Mononuclear cell (primary cell): ENCODE data around the gene TPRG1L. TPM values are rescaled to one million over a fixed set of nuclear protein-coding genes. Genes with fewer than 3 reads are reported as not detected.

Experiments used
- H3K27me3 ChIP-seq: 2 replicates; pipeline ENCODE4 v1.6.0; 2011; ENCODE audit warnings: low read length, control low read depth; ENCODE audit not compliant: insufficient read depth
- H3K4me1 ChIP-seq: 2 replicates; pipeline ENCODE4 v1.5.1; 2011; ENCODE audit warnings: mild to moderate bottlenecking, low read length, control low read depth; ENCODE audit not compliant: insufficient read depth
- H3K4me3 ChIP-seq: 2 replicates; pipeline ENCODE4 v1.5.1; 2011; ENCODE audit warnings: mild to moderate bottlenecking, low read length, moderate library complexity
- H3K9me3 ChIP-seq: 2 replicates; pipeline ENCODE4 v1.5.1; 2011; ENCODE audit warnings: low read depth, mild to moderate bottlenecking, control low read depth, low read length
- total RNA-seq: library from RNA; depleted of rRNA; stranded (reverse); fragments of >200 nt; gene quantifications from one replicate; pipeline ENCODE4 v1.2.3, GENCODE V29; 2012

Gene TPRG1L
- total RNA-seq, 1 donor: 27.5 TPM

DNA sequence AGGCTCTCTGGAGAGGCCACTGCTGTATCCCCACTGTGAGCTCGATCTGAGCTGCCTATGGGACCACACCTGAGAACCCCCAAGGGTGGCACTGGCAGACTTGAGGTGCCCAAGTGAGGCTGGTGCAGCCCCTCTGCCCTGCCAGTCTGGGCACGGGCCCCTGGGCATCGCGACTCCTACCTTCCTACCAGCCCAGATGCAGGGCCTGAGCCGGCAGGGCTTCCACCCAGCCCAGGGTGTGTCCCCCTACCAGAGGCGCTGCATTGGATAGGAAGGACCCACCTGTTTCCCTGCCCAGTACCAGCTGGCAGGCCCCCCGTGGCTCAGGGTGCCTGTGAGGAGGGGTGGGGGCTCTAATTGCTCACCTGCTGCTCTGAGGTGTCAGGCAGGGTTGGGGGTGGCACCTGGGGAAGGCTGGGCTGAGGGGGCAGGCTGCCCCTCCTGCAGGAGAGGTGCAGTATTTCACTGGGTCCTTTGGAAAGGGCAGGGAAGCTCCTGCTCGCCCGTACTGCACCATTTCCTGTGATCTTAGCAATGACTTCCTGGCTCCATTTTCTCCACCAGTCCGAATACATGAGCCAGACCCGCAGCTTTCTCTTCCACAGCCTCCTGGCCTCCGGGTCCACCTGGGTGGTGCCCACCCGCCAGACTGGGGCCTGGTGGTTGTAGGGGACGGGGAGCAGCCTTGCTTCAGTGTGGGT is 39.3 kb downstream of the TPRG1L start:
- Histone ChIP-seq H3K9me3 (no peaks in the 10 kb centered on the region), H3K27me3 (no peaks in the 10 kb centered on the region), H3K4me1 (peaks cover 36% of the 10 kb centered on the region), H3K4me3 (no peak overlapping the region)

DNA sequence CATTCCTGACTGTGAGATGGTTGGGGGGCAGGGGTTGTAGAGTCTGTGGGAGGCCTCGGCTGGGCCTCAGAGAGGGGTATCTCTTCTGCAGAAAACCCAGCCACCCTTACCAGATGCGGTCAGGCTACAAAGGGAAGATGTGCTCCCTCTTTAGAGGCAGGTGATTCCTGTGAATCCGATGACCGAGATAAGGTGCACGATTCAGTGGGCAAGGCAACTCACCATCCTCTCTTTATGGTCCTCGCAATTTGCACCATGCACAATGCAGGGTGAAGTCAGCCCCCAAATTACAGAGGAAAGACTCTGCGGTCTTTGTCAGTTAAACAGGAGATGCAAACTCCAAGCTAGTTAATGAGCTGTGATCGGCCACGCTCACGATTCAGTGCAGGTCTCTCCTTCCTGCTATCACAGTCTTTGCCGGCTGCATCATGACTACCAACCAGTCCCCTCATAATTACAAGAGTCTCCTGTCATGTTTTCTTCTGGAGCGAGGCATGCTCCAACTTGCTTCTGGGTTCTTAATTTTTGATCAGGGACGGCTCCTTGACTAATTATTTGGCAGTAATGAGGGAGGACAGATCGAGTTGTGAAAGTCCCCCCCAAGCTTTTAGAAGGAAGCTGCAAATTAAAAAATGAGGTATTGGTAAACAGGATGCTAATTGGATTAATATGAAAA is 40.0 kb downstream of the TPRG1L start:
- Histone ChIP-seq H3K9me3 (no peaks in the 10 kb centered on the region), H3K4me3 (no peak overlapping the region), H3K4me1 (peaks cover 40% of the 10 kb centered on the region), H3K27me3 (no peaks in the 10 kb centered on the region)

DNA sequence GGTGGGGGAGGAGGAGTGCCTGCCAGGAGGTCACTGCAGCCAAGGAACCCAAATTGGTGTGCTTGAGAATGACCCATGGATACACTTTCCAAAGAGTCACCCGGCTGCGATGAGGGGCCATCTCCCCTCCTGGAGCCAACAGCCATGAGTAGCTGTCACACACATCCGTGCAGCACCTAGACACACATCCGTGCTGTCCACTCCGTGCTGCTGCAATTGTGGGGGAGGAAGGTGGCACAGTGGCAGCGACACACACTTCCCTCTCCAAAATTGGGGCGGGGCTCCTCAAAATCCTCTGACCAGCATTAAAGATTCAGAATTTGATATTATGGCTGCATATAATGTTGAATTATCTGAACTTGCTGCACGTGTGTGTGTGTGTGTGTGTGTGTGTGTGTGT is 43.3 kb downstream of the TPRG1L start:
- Histone ChIP-seq H3K9me3 (no peaks in the 10 kb centered on the region), H3K27me3 (no peaks in the 10 kb centered on the region), H3K4me1 (peaks cover 40% of the 10 kb centered on the region), H3K4me3 (no peak overlapping the region)

DNA sequence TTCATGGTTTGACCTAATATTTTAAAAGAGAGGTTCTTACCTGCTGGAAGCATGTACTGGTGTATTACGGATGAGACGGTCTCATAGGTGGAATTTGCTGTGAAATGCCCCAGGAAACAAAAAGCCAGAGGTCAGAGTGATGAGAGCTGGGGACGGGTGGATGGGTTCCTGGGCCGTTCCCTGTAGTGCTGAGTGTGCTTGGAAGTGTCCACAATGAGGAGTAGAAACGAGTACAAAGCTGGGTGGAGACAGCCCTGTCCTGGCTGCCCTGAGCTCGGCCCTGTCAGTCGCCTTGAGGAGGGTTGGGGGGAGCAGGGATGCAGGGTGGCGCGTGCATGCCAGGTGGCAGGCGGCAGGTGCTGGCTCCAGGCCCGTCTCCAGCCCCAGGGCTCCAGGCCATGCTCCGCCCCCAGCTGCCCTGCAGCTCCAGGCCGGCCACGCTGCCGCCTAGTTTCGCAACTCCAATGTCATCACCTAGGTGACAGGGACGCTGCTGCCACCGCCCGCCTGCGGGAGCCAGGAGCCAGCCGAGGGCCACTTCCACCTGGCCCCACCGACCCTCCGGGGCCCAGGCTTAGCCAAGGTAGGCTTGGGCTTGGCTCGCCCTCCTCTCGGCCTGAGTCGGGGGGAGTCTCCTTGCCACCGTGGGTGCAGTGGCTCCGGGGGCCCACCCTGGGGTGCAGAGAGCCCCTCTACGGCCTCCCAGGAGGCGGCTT is 43.9 kb downstream of the TPRG1L start:
- Histone ChIP-seq H3K27me3 (no peaks in the 10 kb centered on the region), H3K4me1 (peaks cover 40% of the 10 kb centered on the region), H3K4me3 (no peak overlapping the region), H3K9me3 (no peaks in the 10 kb centered on the region)

DNA sequence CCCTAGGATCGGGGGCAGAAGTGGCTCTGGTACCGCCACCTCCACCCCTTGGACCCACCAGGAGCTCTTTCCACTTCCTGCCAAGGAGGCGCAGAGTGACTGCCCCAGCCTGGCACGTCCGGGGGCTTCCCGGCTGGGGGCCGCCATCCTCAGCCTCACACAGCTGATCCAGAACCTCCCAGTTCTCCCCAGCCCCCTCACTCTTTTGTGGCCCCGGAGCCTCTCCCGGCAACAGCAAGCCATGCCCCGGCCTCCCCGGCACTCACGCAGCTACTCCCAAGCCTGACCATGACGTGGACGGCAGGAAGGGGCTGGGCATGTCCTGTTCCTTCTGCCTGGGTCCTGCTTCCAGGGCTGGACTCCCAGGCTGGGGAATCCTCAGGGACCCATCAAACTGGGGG is 44.6 kb downstream of the TPRG1L start:
- H3K9me3 ChIP-seq: no peaks in the 10 kb centered on the region

DNA sequence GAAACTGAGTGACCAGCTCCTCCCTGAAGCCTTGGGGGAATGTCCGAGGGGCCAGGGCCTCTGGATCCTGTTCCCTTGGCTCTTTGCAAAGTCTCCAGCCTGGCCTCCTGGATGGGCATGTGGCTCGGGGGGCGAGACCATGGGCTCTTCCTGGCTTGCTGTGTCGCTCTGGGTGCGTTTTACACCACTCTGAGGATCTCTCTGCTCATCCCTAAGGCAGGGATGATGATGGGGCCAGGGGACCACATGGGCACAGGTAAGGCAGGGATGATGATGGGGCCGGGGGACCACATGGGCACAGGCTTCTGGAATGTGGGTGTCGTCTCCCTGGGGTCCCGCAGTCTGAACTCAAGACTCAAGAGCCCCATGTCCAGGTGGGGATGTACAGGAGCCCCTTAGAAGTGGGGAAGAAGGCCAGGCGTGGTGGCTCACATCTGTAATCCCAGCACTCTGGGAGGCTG is 45.2 kb downstream of the TPRG1L start:
- no peaks in the 10 kb centered on the region for H3K9me3 ChIP-seq
- no peak overlapping the region for H3K4me3 ChIP-seq
- H3K4me1 ChIP-seq: peaks cover 40% of the 10 kb centered on the region
- no peaks in the 10 kb centered on the region for H3K27me3 ChIP-seq

More for the DNA sequence above, 44.6 kb downstream of the TPRG1L start:
- H3K4me1 ChIP-seq: peaks cover 40% of the 10 kb centered on the region
- no peak overlapping the region for H3K4me3 ChIP-seq
- H3K27me3 ChIP-seq: no peaks in the 10 kb centered on the region

DNA sequence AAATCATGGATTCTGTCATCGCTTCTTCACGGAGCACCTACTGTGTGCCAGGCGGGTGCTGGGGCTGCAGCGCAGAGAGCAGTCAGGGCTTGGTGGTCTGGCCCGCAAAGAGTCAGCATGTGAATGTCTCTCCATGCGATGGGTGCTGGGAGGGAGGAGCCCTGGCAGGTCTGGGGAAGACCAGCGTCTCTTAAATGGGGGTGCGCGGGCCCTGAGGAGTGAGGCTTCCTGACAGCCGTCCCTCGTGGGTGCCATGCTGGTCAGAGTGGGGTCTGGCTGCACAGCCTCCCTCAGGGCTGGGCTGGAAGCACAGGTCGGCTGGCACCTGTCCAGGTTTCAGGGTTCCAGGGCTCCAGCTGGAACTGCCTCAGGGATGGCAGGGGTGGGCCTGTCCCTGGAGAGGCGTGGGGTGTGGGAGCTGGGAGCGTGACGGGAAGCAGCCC is 46.0 kb downstream of the TPRG1L start:
- Histone ChIP-seq H3K9me3 (no peaks in the 10 kb centered on the region), H3K4me3 (no peak overlapping the region), H3K27me3 (no peaks in the 10 kb centered on the region), H3K4me1 (peaks cover 36% of the 10 kb centered on the region)

DNA sequence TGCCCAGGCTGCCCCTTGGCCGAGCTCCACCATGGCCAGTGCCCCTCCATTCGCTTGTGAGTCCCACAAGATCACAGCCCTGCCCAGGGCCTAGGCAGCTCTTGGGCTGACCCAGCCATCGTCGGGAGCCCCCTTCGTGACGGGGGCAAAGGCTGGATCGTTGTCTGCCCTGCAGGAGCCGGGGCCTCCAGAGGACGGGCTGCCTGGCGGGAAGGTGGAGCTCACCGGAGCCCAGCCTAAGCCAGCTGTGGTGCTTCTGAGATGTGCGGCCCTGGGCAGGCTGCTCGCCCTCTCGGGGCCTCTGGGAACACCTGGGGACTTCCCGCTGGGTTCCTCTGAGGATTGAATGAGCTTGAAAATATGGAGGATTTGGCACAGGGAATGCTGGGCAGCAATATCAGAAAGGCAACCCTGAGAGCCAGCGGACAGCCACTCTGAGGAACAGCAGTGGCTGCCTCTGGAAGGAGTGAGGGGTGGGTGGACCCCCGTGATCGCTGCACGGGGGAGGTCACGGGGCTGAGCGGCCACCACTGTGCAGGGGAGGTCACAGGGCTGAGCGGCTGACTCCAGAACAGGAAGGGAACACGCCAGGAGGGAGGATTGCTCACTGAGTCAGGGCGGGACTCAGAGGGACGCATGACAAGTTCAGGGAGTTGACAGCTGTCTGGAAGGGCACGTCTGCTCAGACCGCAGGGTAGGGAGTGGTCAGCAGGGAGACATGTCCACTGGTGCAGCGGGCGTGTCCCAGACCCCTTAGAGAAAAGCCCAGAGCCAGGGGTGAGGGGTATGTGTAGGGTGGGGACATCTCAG is 46.8 kb downstream of the TPRG1L start:
- Histone ChIP-seq H3K27me3 (no peaks in the 10 kb centered on the region), H3K4me3 (no peak overlapping the region), H3K9me3 (no peaks in the 10 kb centered on the region), H3K4me1 (peaks cover 32% of the 10 kb centered on the region)

DNA sequence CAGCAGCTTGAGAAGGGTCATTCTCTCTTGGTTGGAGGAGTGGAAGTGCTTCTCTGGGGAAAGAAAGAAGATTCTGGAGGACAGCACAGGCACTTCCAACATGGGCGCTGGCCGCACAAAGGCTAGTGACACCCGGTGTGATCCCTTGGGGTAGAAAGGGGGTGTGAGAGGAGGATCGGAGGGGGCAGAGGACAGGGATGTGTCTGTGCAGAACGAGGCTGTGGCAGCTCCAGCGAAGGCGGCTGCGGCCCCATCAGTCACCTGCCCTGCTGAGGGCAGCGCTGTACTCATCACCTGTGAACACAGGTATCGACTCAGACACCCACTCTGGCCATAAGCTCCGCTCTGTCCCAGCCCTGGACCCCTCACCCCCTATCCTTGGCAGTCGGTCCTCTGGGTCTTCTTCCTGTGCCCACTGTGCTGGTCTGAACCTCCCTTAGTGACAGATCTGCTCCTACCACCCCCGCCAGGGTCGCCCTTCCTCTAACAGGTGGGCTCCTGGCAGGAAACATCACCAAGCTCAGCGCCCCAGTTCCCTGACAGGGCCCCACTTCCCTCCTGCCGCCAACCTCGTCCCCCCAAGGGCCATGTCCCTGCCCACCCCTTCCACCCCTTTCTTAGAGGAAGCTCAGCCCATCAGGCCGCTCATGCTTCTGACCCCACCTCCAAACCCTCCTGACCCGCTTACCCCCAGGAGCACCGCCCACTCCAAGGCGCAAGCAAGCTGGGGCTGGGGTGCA is 47.6 kb downstream of the TPRG1L start:
- Histone ChIP-seq H3K27me3 (no peaks in the 10 kb centered on the region), H3K9me3 (no peaks in the 10 kb centered on the region), H3K4me3 (no peak overlapping the region), H3K4me1 (peaks cover 32% of the 10 kb centered on the region)

DNA sequence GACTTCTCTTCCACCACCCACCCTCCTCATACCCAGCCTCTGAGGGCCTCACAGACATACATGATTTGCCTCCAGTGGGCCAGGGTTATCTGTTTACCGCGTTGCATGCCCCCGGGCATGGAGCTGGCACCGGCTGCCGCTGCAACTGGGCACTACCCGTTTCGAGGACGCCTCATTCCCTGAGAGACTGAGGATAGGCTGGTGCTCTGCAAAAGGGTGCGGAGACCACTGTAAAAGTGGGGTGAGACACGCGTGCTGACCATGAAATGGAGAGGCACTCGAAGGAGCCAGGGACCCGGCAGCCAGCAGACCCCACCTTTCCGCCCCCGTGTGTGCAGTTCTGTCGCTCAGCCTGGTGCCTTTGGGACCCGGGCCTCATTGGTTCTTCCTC is 48.2 kb downstream of the TPRG1L start:
- Histone ChIP-seq H3K4me1 (peaks cover 34% of the 10 kb centered on the region), H3K9me3 (no peaks in the 10 kb centered on the region), H3K27me3 (no peaks in the 10 kb centered on the region), H3K4me3 (no peak overlapping the region)

DNA sequence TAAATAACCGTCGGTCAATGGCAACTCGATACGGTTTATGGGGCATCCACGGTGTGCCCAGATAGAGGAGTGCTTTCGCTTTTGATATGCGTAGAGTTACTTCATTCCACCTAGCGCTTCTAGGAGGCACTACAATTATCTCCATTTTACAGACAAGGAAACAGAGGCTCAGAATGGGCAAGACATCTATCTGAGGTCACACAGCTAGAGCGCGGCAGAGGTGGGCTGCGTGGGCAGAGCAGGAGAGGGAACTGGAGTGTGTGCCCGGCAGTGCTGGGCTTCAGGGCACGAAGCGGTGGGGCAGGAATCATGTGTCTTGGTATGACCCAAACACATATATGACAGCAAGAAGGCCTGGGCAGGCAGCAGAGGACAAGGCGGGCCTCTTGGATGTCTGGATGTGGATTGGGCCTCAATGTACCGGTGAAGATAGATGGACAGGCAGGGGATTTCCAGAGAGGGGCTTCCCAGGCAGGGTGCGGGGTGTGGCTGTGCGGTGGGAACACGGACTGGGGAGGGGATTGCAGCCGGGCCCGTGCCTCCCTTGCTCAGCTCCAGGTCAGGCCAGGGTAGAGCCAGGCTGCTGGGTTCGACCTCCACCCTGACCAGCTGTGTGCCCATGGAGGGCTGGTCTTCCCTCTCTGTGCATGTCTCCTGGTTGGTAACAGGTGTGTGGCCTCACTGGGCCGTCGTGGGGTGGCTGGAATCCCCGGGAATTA is 48.7 kb downstream of the TPRG1L start:
- Histone ChIP-seq H3K4me3 (no peak overlapping the region), H3K9me3 (no peaks in the 10 kb centered on the region), H3K4me1 (peaks cover 34% of the 10 kb centered on the region), H3K27me3 (no peaks in the 10 kb centered on the region)

DNA sequence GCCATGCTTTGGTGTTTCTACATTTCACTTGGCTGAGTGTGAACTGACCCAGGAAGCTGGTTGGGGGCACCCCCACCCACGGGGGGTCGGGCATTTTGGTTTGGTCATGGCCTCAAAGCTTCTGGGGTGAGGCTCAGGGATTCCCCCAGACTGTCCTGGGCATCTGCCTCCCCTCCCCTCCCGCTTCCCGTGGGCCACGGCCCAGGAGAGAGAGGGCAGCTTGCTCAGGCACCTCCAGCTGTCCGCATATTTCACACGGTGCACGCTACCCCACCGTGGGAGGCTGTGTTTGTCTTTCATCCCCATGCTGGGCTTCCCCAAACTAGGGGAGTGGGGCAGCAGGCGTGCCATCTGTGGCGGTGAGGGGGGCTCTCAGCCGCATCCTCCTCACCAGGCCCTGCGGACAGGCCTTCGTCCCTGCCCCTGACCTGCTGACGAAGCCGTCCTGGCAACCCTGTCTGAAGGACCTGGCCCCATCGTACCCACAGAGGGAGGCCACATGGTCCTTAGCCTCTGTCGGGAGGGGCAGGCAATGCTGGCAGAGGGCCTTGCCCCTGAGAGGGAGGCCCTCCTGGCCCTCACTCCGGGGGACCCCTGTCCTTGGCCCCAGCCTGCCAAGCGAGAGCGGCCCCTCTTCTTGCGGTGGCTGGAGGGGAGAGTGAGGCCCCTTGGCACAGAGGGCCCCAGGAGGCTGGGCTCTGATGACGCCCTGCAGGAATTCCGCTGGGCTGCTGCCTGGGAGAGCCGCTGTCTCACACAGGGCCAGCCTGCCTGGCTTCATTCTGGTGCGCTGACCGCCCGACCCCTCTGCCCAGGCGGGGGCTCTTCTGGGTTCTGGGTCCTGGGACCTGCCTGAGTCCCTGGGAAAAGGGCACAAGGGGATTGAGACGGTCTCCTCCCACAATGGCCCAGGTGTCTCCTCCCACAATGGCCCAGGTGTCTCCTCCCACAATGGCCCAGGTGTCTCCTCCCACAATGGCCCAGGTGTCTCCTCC is 49.6 kb downstream of the TPRG1L start:
- H3K4me3 ChIP-seq: no peak overlapping the region
- no peaks in the 10 kb centered on the region for H3K27me3 ChIP-seq
- H3K4me1 ChIP-seq: peaks cover 34% of the 10 kb centered on the region
- H3K9me3 ChIP-seq: no peaks in the 10 kb centered on the region

DNA sequence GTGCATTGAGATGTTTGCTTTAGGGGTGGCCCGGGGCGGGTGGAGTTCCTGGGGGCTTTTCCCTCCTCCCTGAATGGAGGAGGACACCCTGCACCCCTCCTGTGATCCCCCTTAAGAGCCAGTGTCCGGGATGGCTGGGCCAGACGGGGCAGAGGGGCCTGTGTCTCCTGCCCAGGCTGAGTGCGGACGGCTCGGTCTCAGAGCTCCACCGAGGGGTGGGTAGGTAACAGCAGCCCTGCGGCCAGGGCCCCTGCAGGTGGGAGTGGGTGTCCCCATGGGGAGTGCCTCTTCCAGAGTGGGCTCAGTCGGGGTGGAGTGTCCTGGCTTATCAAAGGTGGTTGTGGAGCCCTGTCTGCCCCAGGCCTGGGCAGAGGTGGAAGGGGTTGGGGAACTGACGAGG is 50.6 kb downstream of the TPRG1L start:
- Histone ChIP-seq H3K4me1 (peaks cover 33% of the 10 kb centered on the region), H3K27me3 (no peaks in the 10 kb centered on the region), H3K9me3 (no peaks in the 10 kb centered on the region), H3K4me3 (no peak overlapping the region)
